GM18951 (cell line): Measurements from ENCODE around the gene ATXN7L1.
"Not testable (repeated sequence)": the region's sequence is repeated elsewhere in the genome, so short reads cannot be mapped to it uniquely, and the experiment has no call there.

Experiments
- POLR2A ChIP-seq: IDR thresholded peaks from 4 replicates; pipeline ENCODE4 v1.6.1; 2011; ENCODE audit warnings: mild to moderate bottlenecking; ENCODE audit not compliant: insufficient read length, insufficient read depth; ENCODE audit errors: extremely low read depth
- in situ Hi-C: fragments of 300-500 bp; cut with MboI; formaldehyde crosslinking; loops from one replicate; pipeline ENCODE4 v1.12.0; 2022; ENCODE audit warnings: low sequenced_read_pairs, mixed read lengths, inconsistent platforms; ENCODE audit not compliant: unreplicated experiment

ATXN7L1 gene

GRCh38 chr7:105602325-105603305 lies 273.8 kb downstream of the ATXN7L1 start:
- TF ChIP-seq POLR2A: no peak
- in situ Hi-C loops: no loop called here

- TF ChIP-seq POLR2A: no peak
- in situ Hi-C loops: no loop called here
Observed at GRCh38 chr7:105600720-105601550, 275.5 kb downstream of the ATXN7L1 start.

- no peak for TF ChIP-seq POLR2A
- in situ Hi-C loops: no loop called here
Observed at GRCh38 chr7:105599551-105599950, 276.8 kb downstream of the ATXN7L1 start.

DNA sequence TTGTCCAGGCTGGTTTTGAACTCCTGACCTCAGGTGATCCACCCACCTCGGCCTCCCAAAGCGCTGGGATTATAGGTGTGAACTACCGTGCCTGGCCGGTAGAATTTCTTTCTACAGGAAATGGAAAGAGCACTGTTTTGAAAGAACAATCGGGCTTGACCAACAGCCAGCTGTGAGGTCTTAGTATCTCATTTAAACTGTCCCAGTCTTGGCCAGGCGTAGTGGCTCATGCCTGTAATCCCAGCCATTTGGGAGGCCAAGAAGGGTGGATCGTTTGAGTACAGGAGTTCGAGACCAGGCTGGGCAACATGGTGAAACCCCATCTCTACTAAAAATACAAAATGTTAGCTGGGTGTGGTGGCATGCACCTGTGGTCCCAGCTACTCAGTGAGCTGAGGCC lies 277.3 kb downstream of the ATXN7L1 start:
- in situ Hi-C loops: not testable (repeated sequence)

GRCh38 chr7:105596866-105597265 lies 279.5 kb downstream of the ATXN7L1 start:
- in situ Hi-C loops: no loop called here
- no peak for TF ChIP-seq POLR2A

GRCh38 chr7:105594034-105594433 lies 282.4 kb downstream of the ATXN7L1 start:
- in situ Hi-C loops: no loop called here
- TF ChIP-seq POLR2A: no peak

GRCh38 chr7:105591522-105591921 lies 284.9 kb downstream of the ATXN7L1 start:
- no peak for TF ChIP-seq POLR2A
- in situ Hi-C loops: no loop called here

GRCh38 chr7:105590793-105591192 lies 285.6 kb downstream of the ATXN7L1 start:
- TF ChIP-seq POLR2A: no peak
- in situ Hi-C loops: no loop called here

DNA sequence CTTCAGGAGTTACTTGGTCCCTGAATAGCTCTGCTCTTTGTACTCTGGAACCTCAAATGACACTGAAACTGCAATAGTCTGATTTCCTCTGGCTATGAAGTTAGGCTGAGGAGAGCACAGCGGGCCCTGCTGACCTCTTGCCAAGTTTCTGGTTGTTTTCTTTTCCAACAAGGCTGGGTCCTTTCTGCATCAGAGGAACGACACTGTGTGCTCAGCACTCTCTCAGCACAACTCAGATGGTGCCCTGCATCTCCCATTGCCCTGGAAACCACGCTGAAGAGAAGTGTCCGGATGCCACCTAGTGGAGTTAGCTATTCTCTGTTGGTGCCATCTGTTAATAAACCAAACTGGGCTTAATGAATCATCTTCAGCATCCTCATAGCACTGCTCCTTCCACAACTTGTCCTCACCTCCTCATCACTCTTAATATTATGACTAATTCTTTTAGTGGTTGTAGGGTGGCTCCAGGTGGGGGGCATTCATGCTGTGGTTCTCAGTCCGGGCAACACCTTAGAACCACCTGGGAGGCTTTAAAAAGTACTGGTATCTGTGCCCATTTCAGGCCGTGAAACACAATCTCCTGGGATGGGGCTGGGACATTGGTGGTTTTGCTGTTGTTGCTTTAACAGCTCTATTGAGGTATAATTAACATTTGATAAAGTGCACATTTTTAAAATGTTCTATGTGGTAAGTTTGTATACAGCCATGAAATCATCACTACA lies 286.9 kb downstream of the ATXN7L1 start:
- in situ Hi-C loops: no loop called here

DNA sequence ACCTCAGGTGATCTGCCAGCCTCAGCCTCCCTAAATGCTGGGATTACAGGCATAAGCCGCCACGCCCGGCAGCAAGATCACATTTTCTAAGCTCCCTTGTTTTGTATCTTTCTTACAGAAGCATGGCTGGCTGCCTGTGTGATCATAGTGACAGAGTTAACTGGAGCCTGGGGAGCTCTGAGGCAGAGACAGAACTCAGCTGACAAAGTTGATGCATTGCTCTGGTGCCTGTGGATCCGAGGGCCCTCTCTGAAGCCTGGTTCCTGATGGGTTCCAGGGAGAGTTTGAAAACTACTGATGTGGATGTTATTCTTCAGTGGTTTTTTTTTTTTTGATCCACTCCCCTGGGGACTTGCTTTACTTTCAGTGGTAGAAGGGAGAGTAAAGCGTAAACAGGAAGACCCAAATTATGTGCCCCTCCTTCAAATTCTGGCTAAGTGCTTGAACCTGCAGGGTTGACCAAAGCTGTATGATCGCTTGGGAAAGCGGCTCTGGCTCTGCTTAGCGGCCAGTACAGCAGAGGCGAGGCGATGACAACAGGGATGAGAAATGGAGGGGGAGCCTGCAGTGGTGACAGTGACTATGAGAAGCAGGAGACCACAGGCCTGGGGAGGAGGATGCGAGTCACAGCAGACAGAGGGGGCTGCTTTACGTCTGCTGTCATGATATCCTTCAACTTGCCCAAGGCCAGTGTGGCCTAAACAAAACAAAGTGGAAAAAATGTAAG lies 288.3 kb downstream of the ATXN7L1 start:
- in situ Hi-C loops: no loop called here
- no peak for TF ChIP-seq POLR2A

More for the DNA sequence above, 286.9 kb downstream of the ATXN7L1 start:
- no peak for TF ChIP-seq POLR2A

DNA sequence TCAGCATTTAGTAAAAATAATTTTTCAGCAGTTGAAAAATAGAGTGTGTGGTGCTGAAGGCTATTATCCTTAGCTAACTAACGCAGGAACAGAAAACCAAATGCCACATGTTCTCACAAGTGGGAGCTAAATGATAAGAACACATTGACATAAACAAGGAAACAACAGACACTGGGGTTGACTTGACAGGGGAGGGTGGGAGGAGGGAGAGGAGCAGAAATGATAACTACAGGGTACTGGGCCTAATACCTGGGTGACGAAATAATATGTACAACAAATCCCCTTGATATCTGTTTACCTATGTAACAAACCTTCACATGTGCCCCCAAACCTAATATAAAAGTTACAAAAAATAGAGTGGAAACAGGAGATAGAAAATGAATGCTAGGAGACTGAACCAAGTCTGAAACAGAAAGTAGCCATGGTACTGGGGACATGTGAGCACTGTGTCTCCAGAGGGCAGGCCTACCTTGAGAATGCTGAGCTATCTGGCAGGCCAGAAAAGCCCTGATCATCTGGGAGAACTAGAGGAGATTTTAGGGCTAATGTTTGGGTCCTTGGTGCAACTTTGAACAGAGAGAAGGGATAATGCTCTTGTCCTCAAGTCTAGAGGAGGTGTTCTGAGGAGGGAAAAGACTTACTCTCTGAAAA lies 290.4 kb downstream of the ATXN7L1 start:
- in situ Hi-C loops: no loop called here
- TF ChIP-seq POLR2A: no peak

GRCh38 chr7:105584165-105584564 lies 292.2 kb downstream of the ATXN7L1 start:
- TF ChIP-seq POLR2A: no peak
- in situ Hi-C loops: no loop called here
